ENCODE measurements around the gene RABL3. TPM values are rescaled to one million over a fixed set of nuclear protein-coding genes. Genes with fewer than 3 reads are reported as not detected.
"Not testable (repeated sequence)": the region's sequence is repeated elsewhere in the genome, so short reads cannot be mapped to it uniquely, and the experiment has no call there.

RABL3 gene
- total RNA-seq, 1 experiment from 2014 or later, result 3.8 TPM

GRCh38 chr3:120661106-120661905 is 81.0 kb downstream of the RABL3 start:
- in situ Hi-C loops (cut with HindIII; ENCODE audit: low pct_unique_long_range_greater_than_20kb, low sequenced_read_pairs), result no loop called here
- DNase-seq (ENCODE audit: low read depth), result no peak

GRCh38 chr3:120659834-120660233 is 82.5 kb downstream of the RABL3 start:
- in situ Hi-C loops (cut with HindIII; ENCODE audit: low pct_unique_long_range_greater_than_20kb, low sequenced_read_pairs), result no loop called here

GRCh38 chr3:120659285-120659684 is 83.0 kb downstream of the RABL3 start:
- no peak for DNase-seq (ENCODE audit: low read depth)
- in situ Hi-C loops (cut with HindIII; ENCODE audit: low pct_unique_long_range_greater_than_20kb, low sequenced_read_pairs), result no loop called here

More at GRCh38 chr3:120659834-120660233, 82.5 kb downstream of the RABL3 start:
- no peak for DNase-seq (ENCODE audit: low read depth)

GRCh38 chr3:120652896-120653545 is 89.3 kb downstream of the RABL3 start:
- in situ Hi-C loops (cut with HindIII; ENCODE audit: low pct_unique_long_range_greater_than_20kb, low sequenced_read_pairs), result no loop called here
- DNase-seq (ENCODE audit: low read depth), result no peak

GRCh38 chr3:120652281-120652680 is 90.0 kb downstream of the RABL3 start:
- DNase-seq (ENCODE audit: low read depth), result no peak
- in situ Hi-C loops (cut with HindIII; ENCODE audit: low pct_unique_long_range_greater_than_20kb, low sequenced_read_pairs), result no loop called here

GRCh38 chr3:120650311-120650710 is 92.0 kb downstream of the RABL3 start:
- in situ Hi-C loops (cut with HindIII; ENCODE audit: low pct_unique_long_range_greater_than_20kb, low sequenced_read_pairs), result no loop called here
- DNase-seq (ENCODE audit: low read depth), result no peak

- no peak for DNase-seq (ENCODE audit: low read depth)
- in situ Hi-C loops (cut with HindIII; ENCODE audit: low pct_unique_long_range_greater_than_20kb, low sequenced_read_pairs), result no loop called here
These were observed 92.5 kb downstream of the RABL3 start for GRCh38 chr3:120649830-120650233.

- DNase-seq (ENCODE audit: low read depth), result no peak
- in situ Hi-C loops (cut with HindIII; ENCODE audit: low pct_unique_long_range_greater_than_20kb, low sequenced_read_pairs), result no loop called here
These were observed 94.0 kb downstream of the RABL3 start for GRCh38 chr3:120648290-120648689.

GRCh38 chr3:120646771-120647432 is 95.4 kb downstream of the RABL3 start:
- in situ Hi-C loops (cut with HindIII; ENCODE audit: low pct_unique_long_range_greater_than_20kb, low sequenced_read_pairs), result no loop called here
- no peak for DNase-seq (ENCODE audit: low read depth)

- in situ Hi-C loops (cut with HindIII; ENCODE audit: low pct_unique_long_range_greater_than_20kb, low sequenced_read_pairs), result no loop called here
These were observed 97.1 kb downstream of the RABL3 start for GRCh38 chr3:120645083-120645845.

GRCh38 chr3:120642368-120642948 is 99.9 kb downstream of the RABL3 start:
- in situ Hi-C loops (cut with HindIII; ENCODE audit: low pct_unique_long_range_greater_than_20kb, low sequenced_read_pairs), result no loop called here
- peak; percentile 17 for DNase-seq (ENCODE audit: low read depth)

More at GRCh38 chr3:120645083-120645845, 97.1 kb downstream of the RABL3 start:
- no peak for DNase-seq (ENCODE audit: low read depth)

GRCh38 chr3:120641696-120642246 is 100.5 kb downstream of the RABL3 start:
- in situ Hi-C loops (cut with HindIII; ENCODE audit: low pct_unique_long_range_greater_than_20kb, low sequenced_read_pairs), result no loop called here
- DNase-seq (ENCODE audit: low read depth), result no peak

GRCh38 chr3:120640231-120640630 is 102.1 kb downstream of the RABL3 start:
- in situ Hi-C loops (cut with HindIII; ENCODE audit: low pct_unique_long_range_greater_than_20kb, low sequenced_read_pairs), result no loop called here
- DNase-seq (ENCODE audit: low read depth), result no peak

- in situ Hi-C loops (cut with HindIII; ENCODE audit: low pct_unique_long_range_greater_than_20kb, low sequenced_read_pairs); DNase-seq (ENCODE audit: low read depth): not testable (repeated sequence)
These were observed 103.5 kb downstream of the RABL3 start for GRCh38 chr3:120638820-120639219.

- no peak for DNase-seq (ENCODE audit: low read depth)
- in situ Hi-C loops (cut with HindIII; ENCODE audit: low pct_unique_long_range_greater_than_20kb, low sequenced_read_pairs), result no loop called here
These were observed 104.3 kb downstream of the RABL3 start for GRCh38 chr3:120637851-120638559.

- in situ Hi-C loops (cut with HindIII; ENCODE audit: low pct_unique_long_range_greater_than_20kb, low sequenced_read_pairs), result no loop called here
- DNase-seq (ENCODE audit: low read depth), result no peak
These were observed 105.4 kb downstream of the RABL3 start for GRCh38 chr3:120636795-120637401.

All from Caki2 (cell line).